ENCODE data around the gene TAOK3. TPM values are rescaled to one million over a fixed set of nuclear protein-coding genes. Genes with fewer than 3 reads are reported as not detected.
A peak's percentile ranks its signal among the peaks of the same experiment; 100 is the strongest.

TAOK3 gene
- total and polyA plus RNA-seq, 8 donors, result 7.5 to 131 (median 29.0) TPM

DNA sequence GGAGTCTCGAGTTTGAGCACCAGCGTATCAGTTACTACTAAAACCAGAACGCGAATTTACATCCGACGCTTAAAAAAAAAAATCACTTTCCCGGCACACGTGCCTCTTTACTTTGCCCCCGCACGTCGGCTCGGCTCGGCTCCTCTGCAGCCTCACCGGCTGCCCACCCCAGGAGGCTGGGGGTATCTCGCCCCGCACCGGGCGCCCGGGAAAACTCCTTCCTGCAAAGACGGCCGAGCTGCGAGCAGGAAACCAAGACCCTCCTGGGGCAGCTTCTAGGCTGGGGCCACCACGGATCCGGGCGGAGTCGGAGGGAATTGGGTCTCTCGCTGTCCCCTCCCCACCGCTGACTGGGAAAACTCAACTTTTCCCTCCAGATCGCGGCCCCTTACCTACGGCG, 269.5 kb downstream of the TAOK3 start:
- no peaks in the 10 kb centered on the region for H3K36me3 ChIP-seq
- no peaks in the 10 kb centered on the region for H3K9me3 ChIP-seq
- peaks cover 0 to 30% (median 25%) of the 10 kb centered on the region in 4 donors for H3K4me1 ChIP-seq
- peak overlapping the region; percentile 69 to 89 (median 74) for H3K4me3 ChIP-seq
- H3K27me3 ChIP-seq, result no peaks in the 10 kb centered on the region
- no peak for TF ChIP-seq POLR2AphosphoS5 (IDR thresholded peaks at IDR 0.05)
- TF ChIP-seq, protein P1, sequence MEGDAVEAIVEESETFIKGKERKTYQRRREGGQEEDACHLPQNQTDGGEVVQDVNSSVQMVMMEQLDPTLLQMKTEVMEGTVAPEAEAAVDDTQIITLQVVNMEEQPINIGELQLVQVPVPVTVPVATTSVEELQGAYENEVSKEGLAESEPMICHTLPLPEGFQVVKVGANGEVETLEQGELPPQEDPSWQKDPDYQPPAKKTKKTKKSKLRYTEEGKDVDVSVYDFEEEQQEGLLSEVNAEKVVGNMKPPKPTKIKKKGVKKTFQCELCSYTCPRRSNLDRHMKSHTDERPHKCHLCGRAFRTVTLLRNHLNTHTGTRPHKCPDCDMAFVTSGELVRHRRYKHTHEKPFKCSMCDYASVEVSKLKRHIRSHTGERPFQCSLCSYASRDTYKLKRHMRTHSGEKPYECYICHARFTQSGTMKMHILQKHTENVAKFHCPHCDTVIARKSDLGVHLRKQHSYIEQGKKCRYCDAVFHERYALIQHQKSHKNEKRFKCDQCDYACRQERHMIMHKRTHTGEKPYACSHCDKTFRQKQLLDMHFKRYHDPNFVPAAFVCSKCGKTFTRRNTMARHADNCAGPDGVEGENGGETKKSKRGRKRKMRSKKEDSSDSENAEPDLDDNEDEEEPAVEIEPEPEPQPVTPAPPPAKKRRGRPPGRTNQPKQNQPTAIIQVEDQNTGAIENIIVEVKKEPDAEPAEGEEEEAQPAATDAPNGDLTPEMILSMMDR (IDR thresholded peaks at IDR 0.05), result no peak
- TF ChIP-seq EP300 (IDR thresholded peaks at IDR 0.05), result no peak
- no peak for TF ChIP-seq POLR2A (IDR thresholded peaks at IDR 0.05)
- no peak for DNase-seq
- WGBS, 5 donors, result 0 to 1% (median 0%) methylated on average over 6 to 32 of the region's 32 CpGs
- intact Hi-C loops (cut with DNase I; ENCODE audit: low total_unique reads), result no loop called here
- H3K27ac ChIP-seq, result peak overlapping the region; percentile 79 to 91 (median 85)

DNA sequence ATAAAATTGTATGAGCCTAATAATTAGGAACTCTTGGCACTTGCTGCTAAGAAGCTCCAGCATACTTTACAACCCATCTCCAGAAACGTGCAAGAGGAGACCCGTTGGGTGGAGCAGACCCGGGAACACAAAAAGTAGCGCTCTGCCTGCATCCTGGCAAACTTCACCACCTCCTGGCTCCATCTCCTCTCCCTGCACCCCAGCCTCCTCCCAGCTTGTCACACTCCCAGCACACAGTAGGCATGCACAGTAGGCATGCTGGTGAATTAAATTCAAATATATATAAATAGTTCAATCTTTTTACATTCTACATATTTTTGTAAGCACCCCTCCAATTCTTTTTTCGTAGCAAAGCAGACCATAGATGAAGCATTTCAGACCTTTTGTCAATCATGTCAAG, 270.1 kb downstream of the TAOK3 start:
- no peak for DNase-seq
- Histone ChIP-seq H3K9me3 (no peaks in the 10 kb centered on the region), H3K36me3 (no peaks in the 10 kb centered on the region), H3K4me1 (peaks cover 0 to 31% (median 26%) of the 10 kb centered on the region in 4 donors), H3K4me3 (peak overlapping the region; percentile 69 to 89 (median 74)), H3K27me3 (no peaks in the 10 kb centered on the region), H3K27ac (peak overlapping the region in 2 of 5 donors; percentile 83 to 91)
- intact Hi-C loops (cut with DNase I; ENCODE audit: low total_unique reads), result no loop called here
- TF ChIP-seq POLR2A (IDR thresholded peaks at IDR 0.05) (no peak), POLR2AphosphoS5 (IDR thresholded peaks at IDR 0.05) (no peak), EP300 (IDR thresholded peaks at IDR 0.05) (no peak)
- TF ChIP-seq, protein P1 (IDR thresholded peaks at IDR 0.05), result no peak
- WGBS, 5 donors, result 27 to 47% (median 33%) methylated on average over 5 of the region's 5 CpGs

DNA sequence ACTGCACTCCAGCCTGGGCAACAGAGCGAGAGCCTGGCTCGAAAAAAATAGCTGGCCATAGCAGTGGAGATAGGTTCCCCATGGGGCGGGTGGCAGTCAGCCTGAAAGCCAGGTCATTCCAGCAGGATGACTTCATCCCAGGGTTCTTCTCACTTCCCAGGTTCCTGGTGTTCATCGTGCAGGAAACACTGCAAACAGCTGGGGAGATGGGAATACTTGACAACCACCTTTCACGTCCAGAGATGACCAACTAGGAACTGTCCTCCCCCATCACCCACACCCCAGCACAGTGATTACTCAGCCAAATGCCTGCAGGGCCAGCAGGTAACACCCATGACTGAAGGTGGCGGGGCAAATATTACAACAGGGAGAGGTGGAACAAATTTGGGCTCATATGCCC, 270.6 kb downstream of the TAOK3 start:
- no peaks in the 10 kb centered on the region for H3K27me3 ChIP-seq
- peaks cover 0 to 31% (median 26%) of the 10 kb centered on the region in 4 donors for H3K4me1 ChIP-seq
- no peak overlapping the region for H3K4me3 ChIP-seq
- WGBS, 5 donors, result 68 to 87% (median 77%) methylated on average over 6 of the region's 6 CpGs
- no peaks in the 10 kb centered on the region for H3K36me3 ChIP-seq
- H3K27ac ChIP-seq, result peak overlapping the region in 1 of 5 donors; percentile 1
- intact Hi-C loops (cut with DNase I; ENCODE audit: low total_unique reads), result no loop called here
- H3K9me3 ChIP-seq, result no peaks in the 10 kb centered on the region
- TF ChIP-seq, protein P1 (IDR thresholded peaks at IDR 0.05), result no peak
- TF ChIP-seq POLR2A (IDR thresholded peaks at IDR 0.05) (no peak), EP300 (IDR thresholded peaks at IDR 0.05) (no peak), POLR2AphosphoS5 (IDR thresholded peaks at IDR 0.05) (no peak)
- DNase-seq, result no peak

DNA sequence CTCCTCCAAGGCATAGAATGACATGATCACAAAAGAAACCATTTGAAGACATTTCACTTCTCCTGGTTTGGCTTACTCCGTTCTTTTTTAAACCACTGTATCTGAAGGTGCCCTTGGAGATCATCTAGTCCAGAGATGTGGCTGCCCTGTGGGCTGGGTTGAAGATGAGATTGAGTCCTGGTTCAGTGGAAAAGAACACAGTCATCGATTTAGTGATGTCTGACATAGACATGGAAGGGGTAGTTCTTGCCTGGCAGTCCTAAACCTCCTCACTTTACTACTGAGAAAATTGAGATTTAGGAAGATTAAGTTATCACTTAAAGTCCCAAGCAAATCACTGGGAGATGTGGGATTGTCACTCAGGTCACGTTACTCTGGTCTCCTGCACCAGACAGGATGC, 271.7 kb downstream of the TAOK3 start:
- H3K4me3 ChIP-seq, result no peak overlapping the region
- 90 to 96% (median 94%) methylated on average over 3 of the region's 3 CpGs for WGBS, 5 donors
- DNase-seq, result no peak
- no peak overlapping the region for H3K27ac ChIP-seq
- TF ChIP-seq POLR2A (IDR thresholded peaks at IDR 0.05) (no peak), POLR2AphosphoS5 (IDR thresholded peaks at IDR 0.05) (no peak), EP300 (IDR thresholded peaks at IDR 0.05) (no peak)
- TF ChIP-seq, protein P1 (IDR thresholded peaks at IDR 0.05), result no peak
- no peaks in the 10 kb centered on the region for H3K27me3 ChIP-seq
- no peaks in the 10 kb centered on the region for H3K36me3 ChIP-seq
- peaks cover 0 to 31% (median 26%) of the 10 kb centered on the region in 4 donors for H3K4me1 ChIP-seq
- intact Hi-C loops (cut with DNase I; ENCODE audit: low total_unique reads), result no loop called here
- H3K9me3 ChIP-seq, result no peaks in the 10 kb centered on the region

Other genes with a start within 250 kb of the TAOK3 start
- 100 to 1,000 TPM; 105 to 274 (median 165) TPM for gene PEBP1, start 236.8 kb downstream of the TAOK3 start, total RNA-seq
- 100 to 1,000 TPM; 221 to 303 (median 223) TPM for gene PEBP1, start 236.8 kb downstream of the TAOK3 start, polyA plus RNA-seq
- 100 to 1,000 TPM in 1 of 5 donors, 10 to 100 TPM in 4; 22.6 to 122 (median 71.8) TPM for gene SUDS3, start 3.6 kb upstream of the TAOK3 start, total RNA-seq
- 10 to 100 TPM; 10.8 to 15.4 (median 11.5) TPM for gene SUDS3, start 3.6 kb upstream of the TAOK3 start, polyA plus RNA-seq

Measured in stomach (tissue), 9 donors.